GM19239 (cell line): Measurements from ENCODE around the gene P2RY2.

Source experiments
- DNase-seq: peaks from one replicate; pipeline ENCODE4 v3.0.0; 2011; ENCODE audit warnings: low spot score; ENCODE audit not compliant: insufficient read length
- FAIRE-seq: peaks from 2 replicates; lab custom pipeline; 2011; peaks lifted over from hg19 to GRCh38; lab: Jason Lieb, UNC

P2RY2 gene

DNA sequence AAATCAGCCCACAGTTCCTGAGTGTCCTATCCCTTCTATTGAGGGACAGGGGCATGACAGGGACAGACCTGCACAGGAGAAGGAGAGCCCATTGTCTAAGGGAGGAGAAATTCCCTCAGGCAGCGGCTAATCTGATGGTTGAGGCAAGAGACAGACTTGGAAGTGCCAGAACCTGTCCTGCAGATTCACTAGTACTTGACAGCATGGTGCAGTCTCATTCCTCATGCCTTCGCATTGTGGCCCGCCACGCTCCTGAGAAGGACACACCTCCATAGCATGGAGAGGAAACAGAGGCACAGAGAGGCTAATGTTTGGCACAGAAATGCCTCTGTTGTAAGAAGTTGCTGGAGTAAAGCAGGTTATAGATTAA, 57.3 kb downstream of the P2RY2 start:
- no peak for DNase-seq
- FAIRE-seq, result no peak

DNA sequence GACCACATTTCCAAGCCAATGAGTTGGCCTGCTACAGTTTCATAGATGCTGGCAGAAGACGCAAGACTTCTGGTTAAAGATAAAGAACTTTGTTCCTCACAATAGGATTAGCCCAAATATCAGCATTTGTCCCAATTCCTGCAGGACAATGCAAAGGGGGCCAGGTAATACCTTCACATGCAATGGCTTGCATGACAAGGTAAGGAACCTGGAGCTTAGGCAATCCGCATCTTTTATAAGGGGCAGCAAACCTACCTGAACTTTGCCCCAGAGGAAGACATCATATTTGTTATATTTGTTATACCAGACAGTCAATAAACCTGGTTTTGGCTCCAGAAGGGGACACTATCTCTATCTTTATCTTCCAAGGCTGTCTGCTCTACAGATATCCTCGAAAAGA, 59.4 kb downstream of the P2RY2 start:
- no peak for DNase-seq
- no peak for FAIRE-seq

DNA sequence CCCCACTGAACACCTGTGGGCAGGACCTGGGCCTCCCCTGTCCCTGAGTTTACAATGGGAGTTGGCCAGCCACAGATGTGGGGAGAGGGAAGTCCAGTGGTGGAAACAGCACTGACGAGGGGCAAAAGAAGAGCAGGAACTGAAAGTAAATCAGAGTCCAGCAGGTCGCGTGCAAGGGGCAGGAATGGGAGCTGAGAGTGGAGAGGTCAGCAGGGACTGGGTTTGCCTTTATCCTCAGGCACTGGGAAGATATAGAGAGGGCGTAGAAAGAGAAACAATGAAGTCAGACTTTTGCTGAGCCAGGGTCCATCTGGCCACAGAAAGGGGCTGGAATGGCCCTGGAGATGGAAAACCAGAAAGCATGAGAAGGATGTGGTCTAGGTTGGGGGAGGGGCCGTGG, 62.5 kb downstream of the P2RY2 start:
- FAIRE-seq, result no peak
- DNase-seq, result no peak

DNA sequence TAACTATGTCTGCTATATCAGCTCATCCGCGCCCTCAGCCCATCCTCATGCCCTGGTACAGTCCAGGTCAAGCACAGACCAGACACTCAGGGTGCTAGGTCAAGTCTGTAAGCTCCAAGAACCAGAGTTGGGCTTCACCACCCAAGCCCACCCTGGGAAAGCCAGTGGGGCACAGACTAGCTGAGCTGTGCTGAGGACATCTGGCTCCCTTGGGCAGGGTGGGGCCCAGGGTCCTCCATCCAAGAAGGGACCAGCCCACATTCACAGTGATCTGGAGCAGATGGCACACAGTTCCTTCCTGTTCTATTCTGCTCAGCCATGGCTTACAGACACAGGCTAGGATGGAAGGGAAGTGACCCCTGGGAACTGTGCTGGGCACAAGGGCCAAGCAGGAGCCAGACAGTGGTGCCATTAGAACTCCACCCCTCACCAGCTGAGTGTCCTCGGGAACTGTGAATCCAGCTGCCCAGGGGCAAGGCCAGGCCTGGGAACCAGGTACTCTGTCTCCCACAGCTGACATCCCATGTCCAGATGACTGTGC, 63.2 kb downstream of the P2RY2 start:
- FAIRE-seq, result no peak
- DNase-seq, result no peak

DNA sequence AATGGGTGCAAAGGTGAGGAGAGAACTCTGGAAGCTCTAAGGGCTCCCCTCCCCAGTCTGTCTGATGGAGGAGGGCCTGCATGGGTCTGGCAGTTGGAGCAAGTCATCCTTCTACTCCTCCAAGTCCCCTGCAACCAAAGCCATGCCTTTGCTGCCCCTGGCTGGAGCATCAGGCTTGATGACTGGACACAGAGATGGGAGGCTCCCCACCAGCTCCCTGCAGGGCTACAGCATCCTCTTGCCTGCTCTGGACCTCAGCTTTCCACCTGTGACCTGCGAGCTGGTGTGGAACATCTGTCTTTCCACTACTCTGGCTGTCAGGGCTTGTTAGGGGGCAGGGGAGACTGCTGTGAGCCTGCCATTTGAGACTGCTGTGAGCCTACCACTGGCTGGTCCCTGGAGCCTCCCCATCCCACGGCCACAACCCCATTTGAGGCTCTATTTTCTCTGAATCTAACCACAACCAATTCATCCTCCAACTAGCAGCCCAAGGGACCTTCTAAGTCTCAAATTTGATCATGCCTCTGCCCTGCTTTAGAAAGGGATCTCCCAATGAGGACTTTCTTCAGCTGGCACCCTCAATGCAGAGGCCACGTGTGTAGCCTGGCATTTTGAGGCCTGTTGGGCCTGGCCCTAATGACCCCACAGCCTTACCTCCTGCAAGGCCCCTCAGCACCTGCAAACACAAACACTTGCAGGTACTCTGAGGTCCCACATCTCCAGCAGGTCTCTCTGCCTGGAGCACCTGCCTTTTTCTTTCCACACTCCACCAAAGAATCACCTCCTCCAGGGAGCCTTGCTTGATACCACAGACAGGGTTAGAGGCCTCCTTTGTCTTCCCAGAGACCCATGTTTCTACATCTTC, 63.9 kb downstream of the P2RY2 start:
- FAIRE-seq, result no peak
- DNase-seq, result no peak

DNA sequence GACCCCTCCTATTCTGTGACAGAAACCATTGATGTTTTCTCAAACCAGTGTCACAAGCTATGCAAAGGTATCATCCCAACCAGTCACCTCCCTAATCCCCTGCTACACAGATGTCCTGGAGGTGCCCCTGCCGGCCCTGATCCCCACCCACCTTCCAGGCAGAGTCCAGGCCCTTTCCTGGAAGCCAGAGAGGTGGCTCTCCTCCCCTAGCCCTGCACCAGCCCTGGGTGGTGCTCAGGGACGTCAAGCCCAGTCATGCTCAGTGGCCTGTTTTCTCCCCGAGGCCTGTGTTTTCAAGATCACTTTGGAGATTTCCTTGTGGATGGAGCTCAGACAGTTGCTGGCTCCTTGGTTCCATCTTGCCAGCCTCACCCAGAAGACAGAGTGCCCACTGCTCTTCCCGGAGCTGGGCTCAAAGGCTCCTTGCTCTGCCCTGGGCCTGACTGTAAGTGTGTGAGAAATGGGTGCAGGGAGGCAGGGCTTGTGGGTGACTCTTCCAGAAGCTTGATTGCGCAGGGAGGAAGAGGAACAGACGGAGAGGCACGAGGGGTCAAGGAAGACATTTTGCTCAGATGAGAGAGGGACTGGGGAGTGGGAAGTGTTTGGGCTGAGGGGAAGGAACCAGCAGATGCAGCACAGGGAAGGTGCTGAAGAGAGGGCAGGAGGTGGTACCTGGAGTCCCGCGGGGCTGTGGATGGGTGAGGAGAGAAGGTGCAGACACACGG, 65.4 kb downstream of the P2RY2 start:
- FAIRE-seq, result no peak

DNA sequence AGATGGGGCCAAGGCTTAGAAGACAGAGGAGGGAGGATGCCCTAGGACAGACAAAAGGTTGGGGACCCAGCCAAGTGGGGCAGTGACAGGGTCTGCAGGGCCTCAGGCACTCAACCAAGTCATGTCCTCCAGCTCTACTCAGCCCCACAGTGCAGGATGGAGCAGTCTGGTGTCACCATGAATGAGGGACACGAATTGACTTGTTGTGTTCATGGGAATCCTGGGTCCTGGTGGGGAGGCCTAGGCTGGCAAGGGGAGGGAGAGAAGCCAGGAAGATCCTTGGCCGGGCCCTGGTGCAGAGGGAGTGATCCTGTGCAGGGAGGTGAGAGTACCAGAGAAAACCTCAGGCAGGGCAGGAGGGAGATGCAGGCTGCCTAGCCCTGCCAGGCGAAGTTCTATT, 66.0 kb downstream of the P2RY2 start:
- DNase-seq (no peak), FAIRE-seq (no peak)

More for the DNA sequence above, 65.4 kb downstream of the P2RY2 start:
- no peak for DNase-seq

DNA sequence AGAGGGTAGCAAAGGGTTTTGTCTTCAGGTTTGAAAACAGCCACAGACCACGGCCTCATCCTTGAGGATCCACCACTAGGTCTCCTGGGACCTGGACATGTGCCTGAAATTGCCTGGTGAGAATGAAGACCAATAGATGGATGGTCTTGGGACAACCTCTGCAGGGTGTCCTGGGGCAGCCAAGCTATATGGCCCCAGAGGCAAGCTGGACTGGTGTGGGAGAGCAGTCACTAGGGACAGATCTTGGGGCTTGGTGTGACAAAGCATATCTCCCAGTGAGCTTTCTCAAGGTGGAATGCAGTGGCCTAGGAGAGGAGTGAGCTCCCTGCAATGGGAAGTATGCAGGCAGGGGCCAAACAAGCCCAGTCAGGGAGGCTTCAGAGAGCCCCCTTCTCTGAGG, 67.6 kb downstream of the P2RY2 start:
- FAIRE-seq, result no peak

More for the DNA sequence above, 67.6 kb downstream of the P2RY2 start:
- no peak for DNase-seq
